HEK293 (cell line): ENCODE measurements around the gene B3GNT9.

Experiments used
- CTCF ChIA-PET: fragments of 350-600 bp; formaldehyde crosslinking; extraction: SDS; loops from one replicate; lab custom pipeline; 2021; ENCODE audit warnings: antibody characterized with exemption; lab: Yijun Ruan, JAX
- POLR2A ChIA-PET: fragments of 300-600 bp; formaldehyde crosslinking; extraction: SDS; loops from one replicate; lab custom pipeline; 2020; ENCODE audit warnings: antibody characterized with exemption, inconsistent platforms; lab: Yijun Ruan, JAX
- H3K27ac ChIP-seq: fragments of 200-500 bp; sonication (Bioruptor generic); 2 replicates; pipeline ENCODE4 v1.5.1; 2014; ENCODE audit warnings: low read depth, low read length, control low read depth, inconsistent platforms; ENCODE audit errors: extremely low read depth
- H3K36me3 ChIP-seq, 2 experiments: fragments of 200-500 bp in 1 of 2; sonication (Bioruptor generic) in 1 of 2; 1 replicate in 1 of 2; 2 replicates in 1 of 2; pipeline ENCODE4 v1.5.1; 2014 to 2017; ENCODE audit warnings: inconsistent platforms in 2 of 2, low read length in 2 of 2; ENCODE audit not compliant: control insufficient read depth in 2 of 2, insufficient read depth in 1 of 2
- H3K4me1 ChIP-seq: fragments of 200-500 bp; sonication (Bioruptor generic); 2 replicates; pipeline ENCODE4 v1.5.1; 2014; ENCODE audit warnings: mild to moderate bottlenecking, low read length, inconsistent platforms; ENCODE audit not compliant: control insufficient read depth, insufficient read depth
- H3K4me3 ChIP-seq: 2 replicates; pipeline ENCODE4 v1.5.1; 2011; ENCODE audit warnings: low read depth, mild to moderate bottlenecking, control low read depth, low read length, moderate library complexity
- H3K9me3 ChIP-seq: fragments of 200-500 bp; sonication (Bioruptor generic); 2 replicates; pipeline ENCODE4 v1.5.1; 2014; ENCODE audit warnings: low read depth, low read length, inconsistent platforms; ENCODE audit not compliant: control insufficient read depth, insufficient read depth
- KLF1 ChIP-seq: fragments of 450-650 bp; formaldehyde crosslinking; IDR thresholded peaks from 2 replicates; pipeline ENCODE4 v1.5.1; 2016; ENCODE audit warnings: missing biosample characterization, missing genetic modification characterization
- TSHZ1 ChIP-seq: fragments of 450-650 bp; formaldehyde crosslinking; IDR thresholded peaks from 2 replicates; pipeline ENCODE4 v1.5.1; 2016; ENCODE audit warnings: missing biosample characterization, missing genetic modification characterization, borderline replicate concordance
- YY2 ChIP-seq: fragments of 450-650 bp; formaldehyde crosslinking; IDR thresholded peaks from 2 replicates; pipeline ENCODE4 v1.5.1; 2016; ENCODE audit warnings: missing biosample characterization, missing genetic modification characterization
- ZBTB1 ChIP-seq: fragments of 450-650 bp; formaldehyde crosslinking; IDR thresholded peaks from 2 replicates; pipeline ENCODE4 v1.5.1; 2016; ENCODE audit warnings: missing biosample characterization, missing genetic modification characterization
- ZBTB48 ChIP-seq: fragments of 450-650 bp; formaldehyde crosslinking; IDR thresholded peaks from 2 replicates; pipeline ENCODE4 v1.5.1; 2016; ENCODE audit warnings: missing biosample characterization, missing genetic modification characterization
- ZBTB8A ChIP-seq: fragments of 450-650 bp; formaldehyde crosslinking; IDR thresholded peaks from 2 replicates; pipeline ENCODE4 v1.5.1; 2016; ENCODE audit warnings: missing biosample characterization, missing genetic modification characterization
- ZFP37 ChIP-seq: fragments of 450-650 bp; formaldehyde crosslinking; IDR thresholded peaks from 2 replicates; pipeline ENCODE4 v1.5.1; 2016; ENCODE audit warnings: missing biosample characterization, missing genetic modification characterization
- ZFP41 ChIP-seq: fragments of 450-650 bp; formaldehyde crosslinking; IDR thresholded peaks from 2 replicates; pipeline ENCODE4 v1.5.1; 2016; ENCODE audit warnings: missing biosample characterization, missing genetic modification characterization, borderline replicate concordance
- ZNF148 ChIP-seq: fragments of 450-650 bp; formaldehyde crosslinking; IDR thresholded peaks from 2 replicates; pipeline ENCODE4 v1.5.0; 2017; ENCODE audit warnings: missing biosample characterization, missing genetic modification characterization, borderline replicate concordance
- ZNF202 ChIP-seq: fragments of 450-650 bp; formaldehyde crosslinking; IDR thresholded peaks from 2 replicates; pipeline ENCODE4 v1.5.1; 2016; ENCODE audit warnings: missing biosample characterization, missing genetic modification characterization, borderline replicate concordance
- ZNF239 ChIP-seq: fragments of 450-650 bp; formaldehyde crosslinking; IDR thresholded peaks from 2 replicates; pipeline ENCODE4 v1.5.1; 2016; ENCODE audit warnings: missing biosample characterization, missing genetic modification characterization
- ZNF311 ChIP-seq: fragments of 450-650 bp; formaldehyde crosslinking; IDR thresholded peaks from 2 replicates; pipeline ENCODE4 v1.5.1; 2017; ENCODE audit warnings: missing biosample characterization, missing genetic modification characterization, borderline replicate concordance
- ZNF354C ChIP-seq: fragments of 450-650 bp; formaldehyde crosslinking; IDR thresholded peaks from 2 replicates; pipeline ENCODE4 v1.5.1; 2016; ENCODE audit warnings: missing biosample characterization, missing genetic modification characterization, low read depth, borderline replicate concordance
- ZNF404 ChIP-seq: fragments of 450-650 bp; formaldehyde crosslinking; IDR thresholded peaks from 2 replicates; pipeline ENCODE4 v1.5.1; 2017; ENCODE audit warnings: missing biosample characterization, missing genetic modification characterization
- ZNF48 ChIP-seq: fragments of 450-650 bp; formaldehyde crosslinking; IDR thresholded peaks from 2 replicates; pipeline ENCODE4 v1.5.1; 2016; ENCODE audit warnings: missing biosample characterization, missing genetic modification characterization
- ZNF558 ChIP-seq: fragments of 450-650 bp; formaldehyde crosslinking; IDR thresholded peaks from 2 replicates; pipeline ENCODE4 v1.5.1; 2016; ENCODE audit warnings: missing biosample characterization, missing genetic modification characterization
- ZNF623 ChIP-seq: fragments of 450-650 bp; formaldehyde crosslinking; IDR thresholded peaks from 2 replicates; pipeline ENCODE4 v1.5.1; 2016; ENCODE audit warnings: missing biosample characterization, missing genetic modification characterization
- ZNF660 ChIP-seq: fragments of 450-650 bp; IDR thresholded peaks from 2 replicates; pipeline ENCODE4 v1.5.1; 2018; ENCODE audit warnings: missing biosample characterization, mild to moderate bottlenecking, missing genetic modification characterization
- ZSCAN23 ChIP-seq: fragments of 450-650 bp; formaldehyde crosslinking; IDR thresholded peaks from 2 replicates; pipeline ENCODE4 v1.5.1; 2016; ENCODE audit warnings: missing biosample characterization, missing genetic modification characterization
- TF ChIP-seq, protein P1 (sequence below): fragments of 450-650 bp; formaldehyde crosslinking; IDR thresholded peaks from 2 replicates; pipeline ENCODE4 v1.5.1; 2016; ENCODE audit warnings: missing biosample characterization, missing genetic modification characterization
- TF ChIP-seq, protein P2 (sequence below): fragments of 450-650 bp; formaldehyde crosslinking; IDR thresholded peaks from 2 replicates; pipeline ENCODE4 v1.5.1; 2016; ENCODE audit warnings: missing biosample characterization, missing genetic modification characterization, borderline replicate concordance

B3GNT9 gene

DNA sequence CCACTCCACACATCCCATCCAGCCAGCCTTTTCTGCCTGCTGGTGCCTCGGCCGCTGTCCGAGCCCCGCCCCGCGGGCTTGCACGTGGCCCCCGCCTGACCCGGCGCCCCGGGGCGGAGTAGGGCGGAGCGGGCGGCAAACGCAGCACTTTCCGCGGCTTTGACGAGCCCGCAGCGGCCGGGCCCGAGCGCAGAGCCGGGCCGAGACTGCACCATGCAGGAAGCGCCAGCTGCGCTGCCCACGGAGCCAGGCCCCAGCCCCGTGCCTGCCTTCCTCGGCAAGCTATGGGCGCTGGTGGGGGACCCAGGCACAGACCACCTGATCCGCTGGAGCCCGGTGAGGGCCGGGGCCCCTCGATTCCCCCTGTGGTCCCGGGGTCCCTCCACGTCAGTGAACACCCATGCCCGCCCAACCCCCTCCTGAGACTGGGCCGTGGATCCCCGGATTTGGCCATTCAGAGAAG lies 13.8 kb upstream of the B3GNT9 start, which contains the start of gene HSF4:
Gene HSF4 (plus strand): TSS at position 147 of the 463 bp plus-strand sequence. CDS start 67 bp downstream, at position 214.
- Histone ChIP-seq H3K4me3 (no peak within 1 kb of the TSS), H3K9me3 (no peaks in the 10 kb centered on the region), H3K4me1 (no peaks in the 10 kb centered on the region), H3K27ac (no peak within 1 kb of the TSS), H3K36me3 (peaks cover 0 to 3% of the 10 kb centered on the region in 2 experiments; a peak in 1 of 3 replicates)
- CTCF ChIA-PET = interaction anchor here (0.5 to 0.6 kb wide), 2 partner anchors 11 to 114 kb away, joined by 3 read pairs; no protein-coding TSS in a partner anchor
- TF ChIP-seq ZNF48 = no peak
- POLR2A ChIA-PET = no interaction called here

DNA sequence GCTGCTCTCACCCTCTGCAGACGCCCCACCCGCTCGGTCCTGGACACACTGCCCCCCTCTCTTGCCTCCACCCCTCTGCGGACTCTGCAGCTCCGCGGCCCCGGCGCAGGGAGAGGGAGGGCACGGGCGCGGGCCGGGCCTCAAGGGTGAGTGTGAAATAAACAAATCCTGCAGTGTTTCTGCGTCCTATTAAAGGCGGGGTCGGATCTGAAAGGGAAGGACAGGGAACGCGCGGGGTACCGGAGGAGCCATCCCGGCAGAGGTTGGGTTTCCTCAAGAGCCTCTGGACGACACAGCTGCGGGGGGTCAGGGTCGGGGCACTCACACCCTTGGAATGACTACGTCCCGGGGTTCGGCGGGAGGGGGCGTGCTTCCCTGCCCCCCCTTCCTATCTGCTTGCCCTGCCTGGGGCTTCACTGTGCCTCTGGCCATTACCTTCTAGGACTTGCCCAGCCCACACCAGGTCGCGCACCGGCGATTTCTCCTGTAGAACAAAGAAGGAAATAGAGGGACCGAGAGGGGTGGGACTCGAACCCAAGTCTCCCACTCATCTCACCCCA lies 13.3 kb upstream of the B3GNT9 start:
- POLR2A ChIA-PET = interaction anchor here (1.5 kb wide), 1 partner anchor 10 kb away, joined by 3 read pairs; no protein-coding TSS in a partner anchor
- no peak for TF ChIP-seq ZNF660
- no peak for TF ChIP-seq ZBTB8A (tag by site-specific recombination)
- no peak for TF ChIP-seq ZNF148 (tag by site-specific recombination)
- TF ChIP-seq ZNF623 (tag by site-specific recombination) = no peak
- TF ChIP-seq ZNF404 (tag by site-specific recombination) = no peak
- TF ChIP-seq TSHZ1 (tag by site-specific recombination) = no peak
- no peak for TF ChIP-seq KLF1 (tag by site-specific recombination)
- no peak for TF ChIP-seq ZNF558 (tag by site-specific recombination)
- TF ChIP-seq ZNF311 = no peak
- TF ChIP-seq ZNF354C (tag by site-specific recombination) = no peak
- no peak for TF ChIP-seq ZBTB1
- no peak overlapping the region for H3K4me3 ChIP-seq

GRCh38 chr16:67163164-67163998 lies 12.6 kb upstream of the B3GNT9 start:
- Histone ChIP-seq H3K4me1 (no peaks in the 10 kb centered on the region), H3K4me3 (no peak overlapping the region), H3K27ac (no peak overlapping the region), H3K36me3 (peaks cover 0 to 3% of the 10 kb centered on the region in 2 experiments; a peak in 1 of 3 replicates), H3K9me3 (no peaks in the 10 kb centered on the region)
- ChIA-PET POLR2A (interaction anchor here (1.5 kb wide), 1 partner anchor 11 kb away, joined by 3 read pairs; no protein-coding TSS in a partner anchor), CTCF (interaction anchor here (0.6 to 1.6 kb wide), 2 partner anchors 17 to 29 kb away, joined by 3 to 5 read pairs; no protein-coding TSS in a partner anchor)
- TF ChIP-seq ZNF202 (tag by site-specific recombination) = no peak
- TF ChIP-seq, protein P1, sequence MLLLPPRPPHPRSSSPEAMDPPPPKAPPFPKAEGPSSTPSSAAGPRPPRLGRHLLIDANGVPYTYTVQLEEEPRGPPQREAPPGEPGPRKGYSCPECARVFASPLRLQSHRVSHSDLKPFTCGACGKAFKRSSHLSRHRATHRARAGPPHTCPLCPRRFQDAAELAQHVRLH (tag by site-specific recombination) = no peak
- no peak for TF ChIP-seq YY2 (tag by site-specific recombination)
- TF ChIP-seq ZNF239 (tag by site-specific recombination) = no peak
- TF ChIP-seq ZSCAN23 (tag by site-specific recombination) = no peak
- no peak for TF ChIP-seq ZBTB48
- TF ChIP-seq, protein P2, sequence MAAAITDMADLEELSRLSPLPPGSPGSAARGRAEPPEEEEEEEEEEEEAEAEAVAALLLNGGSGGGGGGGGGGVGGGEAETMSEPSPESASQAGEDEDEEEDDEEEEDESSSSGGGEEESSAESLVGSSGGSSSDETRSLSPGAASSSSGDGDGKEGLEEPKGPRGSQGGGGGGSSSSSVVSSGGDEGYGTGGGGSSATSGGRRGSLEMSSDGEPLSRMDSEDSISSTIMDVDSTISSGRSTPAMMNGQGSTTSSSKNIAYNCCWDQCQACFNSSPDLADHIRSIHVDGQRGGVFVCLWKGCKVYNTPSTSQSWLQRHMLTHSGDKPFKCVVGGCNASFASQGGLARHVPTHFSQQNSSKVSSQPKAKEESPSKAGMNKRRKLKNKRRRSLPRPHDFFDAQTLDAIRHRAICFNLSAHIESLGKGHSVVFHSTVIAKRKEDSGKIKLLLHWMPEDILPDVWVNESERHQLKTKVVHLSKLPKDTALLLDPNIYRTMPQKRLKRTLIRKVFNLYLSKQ (tag by site-specific recombination) = no peak
- no peak for TF ChIP-seq ZFP41 (tag by site-specific recombination)
- no peak for TF ChIP-seq ZNF623 (tag by site-specific recombination)
- no peak for TF ChIP-seq ZFP37 (tag by site-specific recombination)

More for the DNA sequence above, 13.3 kb upstream of the B3GNT9 start:
- Histone ChIP-seq H3K27ac (no peak overlapping the region), H3K4me1 (no peaks in the 10 kb centered on the region), H3K36me3 (peaks cover 0 to 3% of the 10 kb centered on the region in 2 experiments; a peak in 1 of 3 replicates), H3K9me3 (no peaks in the 10 kb centered on the region)
- CTCF ChIA-PET = interaction anchor here (0.5 to 0.6 kb wide), 2 partner anchors 11 to 114 kb away, joined by 3 read pairs; no protein-coding TSS in a partner anchor
